ENCODE measurements around the gene TH. TPM values are rescaled to one million over a fixed set of nuclear protein-coding genes. Genes with fewer than 3 reads are reported as not detected.
"Not testable (repeated sequence)": the region's sequence is repeated elsewhere in the genome, so short reads cannot be mapped to it uniquely, and the experiment has no call there.

Gene TH
- total RNA-seq, 1 donor from 2014 or later, result 2.0 TPM

- Histone ChIP-seq H3K27ac (no peak overlapping the region), H3K4me3 (no peak overlapping the region), H3K4me2 (no peak overlapping the region), H3K27me3 (peaks cover 17% of the 10 kb centered on the region), H3K9me3 (ENCODE audit: low read depth) (no peaks in the 10 kb centered on the region), H3K36me3 (no peaks in the 10 kb centered on the region), H3K79me2 (ENCODE audit: low read depth) (no peaks in the 10 kb centered on the region), H3F3A (ENCODE audit: low read depth) (no peaks in the 10 kb centered on the region), H3K9ac (no peak overlapping the region), H2AFZ (replicated peaks) (no peak overlapping the region), H3K4me1 (peaks cover 5% of the 10 kb centered on the region), H4K20me1 (ENCODE audit: low read depth) (no peaks in the 10 kb centered on the region)
- H3K4me1 Mint-ChIP-seq, result peaks cover 11% of the 10 kb centered on the region
- no peak overlapping the region for H3K4me3 Mint-ChIP-seq
- no peaks in the 10 kb centered on the region for H3K36me3 Mint-ChIP-seq
- peaks cover 22% of the 10 kb centered on the region for H3K27me3 Mint-ChIP-seq (ENCODE audit: insufficient read depth, low read depth)
- DNase-seq (ENCODE audit: low spot score), result no peak
- TF ChIP-seq EZH2phosphoT487 (IDR thresholded peaks at IDR 0.05) (no peak), EZH2 (IDR thresholded peaks at IDR 0.05) (no peak), CTCF (IDR thresholded peaks at IDR 0.05) (no peak)
- no peak overlapping the region for H3K27ac Mint-ChIP-seq
- H3K9me3 Mint-ChIP-seq, result no peaks in the 10 kb centered on the region
Observed at GRCh38 chr11:2180347-2180746, 8.7 kb upstream of the TH start.

DNA sequence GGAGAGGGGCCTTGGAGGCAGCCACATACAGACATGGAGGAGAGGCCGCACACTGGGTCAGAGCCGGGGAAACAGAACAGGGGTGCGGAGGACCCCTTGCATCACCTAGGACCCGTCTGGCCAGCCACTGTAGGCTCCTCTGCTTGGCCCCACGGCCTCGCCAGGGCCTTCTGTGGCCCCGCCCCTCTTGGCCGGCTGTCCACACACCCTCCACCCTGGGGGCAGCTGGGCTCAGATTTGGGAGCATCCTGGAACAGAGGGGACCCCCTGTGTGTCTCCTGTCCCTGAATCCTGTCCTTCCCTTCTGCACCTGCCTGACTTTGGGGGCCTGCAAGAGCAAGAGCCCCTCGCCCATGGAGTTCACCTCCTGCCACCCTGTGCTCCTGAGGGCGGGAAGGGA, 7.9 kb upstream of the TH start:
- Histone ChIP-seq H4K20me1 (ENCODE audit: low read depth) (no peaks in the 10 kb centered on the region), H3K4me3 (no peak overlapping the region), H3F3A (ENCODE audit: low read depth) (no peaks in the 10 kb centered on the region), H3K27ac (no peak overlapping the region), H3K4me1 (peaks cover 5% of the 10 kb centered on the region), H3K4me2 (no peak overlapping the region), H3K9me3 (ENCODE audit: low read depth) (no peaks in the 10 kb centered on the region), H2AFZ (replicated peaks) (no peak overlapping the region), H3K36me3 (no peaks in the 10 kb centered on the region), H3K79me2 (ENCODE audit: low read depth) (no peaks in the 10 kb centered on the region), H3K9ac (no peak overlapping the region), H3K27me3 (peaks cover 9% of the 10 kb centered on the region)
- TF ChIP-seq EZH2phosphoT487 (IDR thresholded peaks at IDR 0.05), result no peak
- no peak for TF ChIP-seq EZH2 (IDR thresholded peaks at IDR 0.05)
- no peak for TF ChIP-seq CTCF (IDR thresholded peaks at IDR 0.05)
- Mint-ChIP-seq H3K4me3 (no peak overlapping the region), H3K27ac (no peak overlapping the region), H3K4me1 (peaks cover 11% of the 10 kb centered on the region), H3K36me3 (no peaks in the 10 kb centered on the region), H3K9me3 (no peaks in the 10 kb centered on the region), H3K27me3 (ENCODE audit: insufficient read depth, low read depth) (peaks cover 16% of the 10 kb centered on the region)
- DNase-seq (ENCODE audit: low spot score), result no peak

GRCh38 chr11:2178906-2179494, 7.4 kb upstream of the TH start:
- H3K36me3 Mint-ChIP-seq, result no peaks in the 10 kb centered on the region
- Histone ChIP-seq H2AFZ (replicated peaks) (no peak overlapping the region), H3K9ac (no peak overlapping the region), H3K4me2 (no peak overlapping the region), H3F3A (ENCODE audit: low read depth) (no peaks in the 10 kb centered on the region), H4K20me1 (ENCODE audit: low read depth) (no peaks in the 10 kb centered on the region), H3K9me3 (ENCODE audit: low read depth) (no peaks in the 10 kb centered on the region), H3K79me2 (ENCODE audit: low read depth) (no peaks in the 10 kb centered on the region), H3K27me3 (peaks cover 4% of the 10 kb centered on the region), H3K4me1 (peaks cover 5% of the 10 kb centered on the region), H3K27ac (no peak overlapping the region), H3K36me3 (no peaks in the 10 kb centered on the region), H3K4me3 (no peak overlapping the region)
- peaks cover 16% of the 10 kb centered on the region for H3K27me3 Mint-ChIP-seq (ENCODE audit: insufficient read depth, low read depth)
- no peak for DNase-seq (ENCODE audit: low spot score)
- no peak overlapping the region for H3K4me3 Mint-ChIP-seq
- H3K27ac Mint-ChIP-seq, result no peak overlapping the region
- H3K9me3 Mint-ChIP-seq, result no peaks in the 10 kb centered on the region
- TF ChIP-seq EZH2 (IDR thresholded peaks at IDR 0.05) (no peak), EZH2phosphoT487 (IDR thresholded peaks at IDR 0.05) (no peak), CTCF (IDR thresholded peaks at IDR 0.05) (no peak)
- peaks cover 11% of the 10 kb centered on the region for H3K4me1 Mint-ChIP-seq

DNA sequence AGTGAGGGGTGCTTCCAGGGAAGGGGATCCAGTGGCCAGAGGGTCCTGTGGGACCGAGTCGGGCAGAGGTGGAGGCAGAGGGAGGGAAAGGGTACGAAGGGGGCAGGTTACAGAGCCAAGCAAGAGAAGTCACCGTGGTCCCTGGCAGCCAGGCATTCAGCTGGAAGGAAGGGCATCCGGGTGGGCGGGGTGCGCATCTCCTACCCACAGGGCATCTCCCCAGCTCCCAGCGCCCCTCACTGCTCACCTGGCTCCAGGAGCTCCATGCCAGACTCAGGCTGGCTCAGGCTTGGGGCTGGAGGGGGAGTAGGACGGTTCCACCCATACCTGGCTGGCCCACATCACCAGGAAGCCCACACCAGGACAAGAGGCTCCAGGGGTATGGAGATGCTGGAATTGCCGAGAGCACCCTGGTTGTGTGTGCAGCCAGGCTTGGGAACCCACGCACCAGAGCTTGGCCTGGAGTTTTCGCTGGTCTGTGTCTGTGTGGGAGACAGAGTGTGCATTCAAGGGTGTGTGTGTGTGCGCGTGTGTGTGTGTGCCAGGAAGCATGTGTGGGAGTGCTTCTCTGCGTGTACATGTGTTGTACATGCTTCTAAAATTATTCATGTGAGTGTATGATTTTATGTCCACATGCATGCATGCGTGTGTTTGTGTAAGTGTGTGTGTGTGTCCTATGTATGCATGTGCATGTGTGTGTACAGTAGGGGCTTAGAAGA, 6.6 kb upstream of the TH start:
- Mint-ChIP-seq H3K27me3 (ENCODE audit: insufficient read depth, low read depth) (peaks cover 17% of the 10 kb centered on the region), H3K4me1 (peaks cover 14% of the 10 kb centered on the region), H3K27ac (peak overlapping the region; percentile 36)
- not testable (repeated sequence) for H3K36me3 ChIP-seq; H3K9me3 Mint-ChIP-seq; H3K4me3 ChIP-seq; H3K4me1 ChIP-seq; H4K20me1 ChIP-seq (ENCODE audit: low read depth); H3K4me2 ChIP-seq; H3F3A ChIP-seq (ENCODE audit: low read depth); H2AFZ ChIP-seq (replicated peaks); H3K9me3 ChIP-seq (ENCODE audit: low read depth); H3K79me2 ChIP-seq (ENCODE audit: low read depth); H3K4me3 Mint-ChIP-seq; H3K36me3 Mint-ChIP-seq; H3K9ac ChIP-seq; H3K27me3 ChIP-seq; H3K27ac ChIP-seq; DNase-seq (ENCODE audit: low spot score)

All from neural progenitor cell (in vitro differentiated cells).